Iris pigment epithelial cell (primary cell): ENCODE measurements around the gene RNF225.
"Not testable (repeated sequence)": the region's sequence is repeated elsewhere in the genome, so short reads cannot be mapped to it uniquely, and the experiment has no call there.

ENCODE experiments used
- DNase-seq: peaks from one replicate; pipeline ENCODE4 v3.0.0-alpha.2; 2011; ENCODE audit warnings: low read depth

The RNF225 gene

DNA sequence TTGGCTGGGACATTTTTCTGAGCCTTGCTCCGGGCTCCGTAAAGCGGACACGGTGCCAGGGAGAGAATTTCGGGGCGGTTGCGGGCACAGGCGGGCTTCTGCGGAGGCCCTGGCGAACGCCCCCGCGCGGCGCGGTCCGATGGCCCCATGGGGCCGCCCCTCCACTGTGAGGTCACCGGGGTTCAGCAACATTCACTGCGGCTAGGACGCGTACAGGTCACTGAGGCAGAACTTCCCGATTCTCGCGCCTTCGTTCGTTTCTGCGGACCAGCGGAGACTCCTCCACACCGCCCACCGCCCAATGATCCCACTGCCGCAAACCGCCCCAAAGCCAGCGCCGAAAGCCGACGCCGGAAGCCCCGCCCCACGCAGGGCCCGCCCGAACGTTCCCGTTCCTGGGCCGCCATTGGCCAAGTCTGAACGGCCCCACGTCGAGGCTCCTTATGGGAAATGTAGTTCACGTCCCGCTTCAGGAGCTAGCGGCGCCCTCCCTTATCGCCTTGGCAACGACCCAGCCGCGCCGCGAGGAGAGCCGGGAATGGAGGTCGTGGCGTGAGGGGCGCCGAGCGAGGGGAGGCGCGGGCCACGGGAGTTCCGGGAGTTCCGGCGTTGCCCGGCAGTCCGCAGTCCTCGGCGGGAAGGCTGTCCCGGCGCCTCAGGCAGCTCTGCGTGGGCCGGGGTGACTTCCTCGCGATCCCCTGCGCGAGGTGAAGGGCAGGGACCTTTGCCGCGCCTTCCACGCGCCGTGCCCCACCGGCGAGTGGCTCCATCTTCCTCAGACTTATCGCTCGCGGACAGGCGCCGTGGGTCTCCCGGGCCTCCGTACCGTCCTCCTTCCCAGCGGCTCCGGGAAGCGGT is 12.9 kb downstream of the RNF225 start, which contains the start of gene ZNF584:
TSS of gene ZNF584 (plus strand) at position 498 of the 858 bp plus-strand sequence. CDS start 499 bp downstream, outside the sequence.
- DNase-seq, result peak; percentile 93

DNA sequence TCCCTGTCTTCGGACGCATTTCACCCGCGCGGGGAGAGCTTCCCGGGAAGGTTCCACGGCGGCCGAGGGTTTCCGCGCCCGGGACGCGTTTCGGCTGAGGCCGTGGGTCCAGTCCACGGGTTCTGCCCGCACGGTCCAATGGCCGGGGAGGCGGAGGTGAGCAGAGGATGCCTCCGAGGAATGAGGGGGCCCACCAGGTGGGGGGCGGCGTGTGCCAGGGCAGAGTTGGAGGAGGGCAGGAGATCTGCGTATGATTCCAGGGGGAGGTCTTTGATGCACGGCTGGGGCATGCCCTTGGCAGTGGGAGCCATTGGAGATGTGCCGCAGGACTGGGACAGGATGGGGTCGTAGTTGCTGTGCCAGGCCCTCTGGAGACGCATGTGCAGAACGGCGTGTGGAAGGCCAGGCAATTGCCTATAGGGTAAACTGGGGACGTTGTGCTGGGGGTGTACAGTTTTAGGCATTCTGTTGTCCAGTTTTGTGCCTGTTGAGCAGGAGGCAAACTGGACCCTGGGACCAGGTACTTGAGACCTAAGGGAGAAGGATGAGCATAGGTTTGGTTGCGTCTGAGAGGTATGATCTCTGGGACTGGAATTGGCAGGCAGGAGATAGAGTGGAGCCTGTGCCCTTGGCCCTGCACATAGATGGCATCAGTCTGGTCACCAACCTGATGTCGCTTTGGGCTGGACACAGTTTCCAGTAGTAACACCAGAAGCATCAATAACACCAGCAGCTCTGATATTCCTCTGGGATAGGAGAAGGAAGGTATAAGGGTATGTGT is 13.7 kb downstream of the RNF225 start:
- no peak for DNase-seq

GRCh38 chr19:58416604-58417003 is 21.1 kb downstream of the RNF225 start:
- DNase-seq, result no peak

GRCh38 chr19:58417071-58417470 is 21.6 kb downstream of the RNF225 start:
- no peak for DNase-seq

DNA sequence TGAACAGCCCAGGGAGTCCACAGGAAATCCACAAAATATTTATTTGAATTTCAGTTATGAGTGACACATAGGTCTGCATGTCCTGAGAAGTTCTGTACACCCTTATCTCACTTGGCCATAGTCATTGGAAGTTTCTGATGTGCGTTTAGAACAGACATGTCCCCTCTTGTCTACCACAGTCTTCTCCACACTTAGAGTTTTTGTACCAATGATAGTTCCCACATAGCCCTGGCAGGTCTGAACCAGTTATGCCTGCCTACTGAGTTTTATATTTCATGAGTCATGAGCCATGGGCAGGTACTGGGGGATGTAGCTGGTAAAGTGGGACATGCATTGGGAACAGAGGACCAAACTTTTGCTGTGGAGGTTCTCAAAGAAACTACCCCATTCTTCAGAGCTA is 33.2 kb downstream of the RNF225 start:
- DNase-seq, result no peak

- no peak for DNase-seq
These were observed 34.3 kb downstream of the RNF225 start for GRCh38 chr19:58429745-58430144.

GRCh38 chr19:58434217-58434616 is 38.8 kb downstream of the RNF225 start:
- DNase-seq, result peak; percentile 27

DNA sequence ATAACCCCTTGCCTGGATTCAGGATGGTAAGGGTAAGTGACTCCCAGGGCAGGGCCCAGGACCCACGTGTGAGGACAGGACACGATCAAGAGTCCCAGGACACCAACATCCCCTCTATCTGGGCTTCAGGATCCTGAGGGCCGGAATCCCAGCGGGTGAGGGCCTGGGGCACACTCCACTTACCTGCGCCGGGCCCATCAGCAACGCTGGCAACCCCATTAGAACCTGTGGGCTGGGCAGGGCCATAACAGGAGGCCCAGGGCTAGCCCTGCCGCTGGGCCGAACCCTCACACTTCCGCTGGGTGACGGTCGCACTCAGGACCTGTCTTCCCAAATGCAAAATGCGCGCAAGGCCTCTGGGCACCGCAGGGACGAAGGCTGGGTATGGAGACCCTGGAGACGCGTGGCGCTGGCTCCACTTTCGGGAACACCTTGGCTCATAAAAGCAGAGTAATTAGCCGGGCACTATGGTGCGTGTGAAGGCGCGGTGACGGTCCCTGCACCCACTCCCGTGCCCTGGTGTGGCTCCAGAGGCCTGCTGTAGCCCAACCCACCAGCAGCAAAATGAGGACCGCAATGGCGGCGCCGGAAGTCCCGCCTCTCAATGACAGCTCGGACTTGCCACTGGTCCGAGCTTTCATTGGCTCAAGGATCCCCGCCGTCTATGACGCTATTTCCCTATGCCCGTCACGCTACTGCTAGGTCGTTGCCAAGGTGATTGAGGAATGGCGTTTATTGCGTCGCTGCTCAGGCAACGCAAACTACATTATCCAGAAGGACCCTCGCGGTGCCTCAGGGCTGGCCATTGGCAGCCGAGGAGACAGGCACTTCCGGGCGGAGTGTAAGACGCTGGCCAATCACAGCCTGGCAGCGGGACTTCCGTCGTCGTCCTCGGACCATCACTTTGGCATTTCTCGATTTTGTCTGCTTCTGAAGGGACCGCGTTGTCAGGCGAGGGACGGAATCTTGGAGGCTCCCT is 44.4 kb downstream of the RNF225 start, which contains the start of gene ZNF132:
TSS of gene ZNF132 (minus strand) at position 578 of the 979 bp plus-strand sequence. CDS start at position 246, 332 bp downstream.
- DNase-seq, result peak; percentile 100

- no peak for DNase-seq
These were observed 45.1 kb downstream of the RNF225 start for GRCh38 chr19:58440556-58440955.

DNA sequence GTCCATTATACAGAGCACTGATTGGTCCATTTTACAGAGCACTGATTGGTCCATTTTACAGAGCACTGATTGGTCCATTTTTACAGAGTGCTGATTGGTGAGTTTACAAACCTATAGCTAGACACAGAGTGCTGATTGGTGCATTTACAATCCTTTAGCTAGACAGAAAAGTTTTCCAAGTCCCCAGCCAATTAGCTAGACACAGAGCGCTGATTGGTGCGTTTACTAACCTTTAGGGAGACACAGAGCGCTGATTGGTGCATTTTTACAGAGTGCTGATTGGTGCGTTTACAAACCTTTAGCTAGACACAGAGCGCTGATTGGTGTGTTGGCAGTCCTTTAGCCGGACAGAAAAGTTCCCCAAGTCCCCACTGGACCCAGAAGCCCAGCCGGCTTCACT is 47.5 kb downstream of the RNF225 start:
- DNase-seq, result not testable (repeated sequence)
